HG02763 (cell line): ENCODE data around the gene OR2T33.
"Not testable (repeated sequence)": the region's sequence is repeated elsewhere in the genome, so short reads cannot be mapped to it uniquely, and the experiment has no call there.

Experiments
- ATAC-seq: cut with Tn5 transposase; IDR thresholded peaks from one replicate; pipeline ENCODE4 v1.9.1; 2021; ENCODE audit warnings: mild to moderate bottlenecking, moderate library complexity; ENCODE audit not compliant: unreplicated experiment

OR2T33 gene

GRCh38 chr1:248277876-248278275 is at the start of gene OR2T33:
Gene OR2T33, minus strand, starts transcription at chr1:248277976. Its CDS starts 4,162 bp downstream, at chr1:248273814.
- no peak for ATAC-seq

GRCh38 chr1:248324468-248324867 is 46.7 kb upstream of the OR2T33 start, which contains the start of gene OR2M7:
Gene OR2M7, minus strand, starts transcription at chr1:248324568. Its CDS starts 0 bp downstream, at chr1:248324568.
- no peak for ATAC-seq

- ATAC-seq: no peak
Observed at GRCh38 chr1:248316796-248317195, 39.0 kb upstream of the OR2T33 start.

GRCh38 chr1:248306740-248307139 is 29.0 kb upstream of the OR2T33 start:
- not testable (repeated sequence) for ATAC-seq

GRCh38 chr1:248306103-248306502 is 28.3 kb upstream of the OR2T33 start:
- ATAC-seq: no peak

- ATAC-seq: not testable (repeated sequence)
Observed at GRCh38 chr1:248305672-248306071, 27.9 kb upstream of the OR2T33 start.

- no peak for ATAC-seq
Observed at GRCh38 chr1:248303324-248303723, 25.5 kb upstream of the OR2T33 start, which contains the start of gene OR2T12. Gene OR2T12, minus strand, starts transcription at chr1:248303424. Its CDS starts 7,846 bp downstream, at chr1:248295578.

- ATAC-seq: no peak
Observed at GRCh38 chr1:248288391-248288790, 10.6 kb upstream of the OR2T33 start.

- ATAC-seq: not testable (repeated sequence)
Observed at GRCh38 chr1:248273225-248273624, 4.6 kb downstream of the OR2T33 start.

- no peak for ATAC-seq
Observed at GRCh38 chr1:248268178-248268577, 9.6 kb downstream of the OR2T33 start.

GRCh38 chr1:248259309-248259708 is 18.5 kb downstream of the OR2T33 start:
- ATAC-seq: not testable (repeated sequence)

- peak; percentile 78 for ATAC-seq
Observed at GRCh38 chr1:248243204-248243603, 34.6 kb downstream of the OR2T33 start.

GRCh38 chr1:248239478-248239877 is 38.3 kb downstream of the OR2T33 start:
- no peak for ATAC-seq

- ATAC-seq: no peak
Observed at GRCh38 chr1:248231117-248231516, 46.7 kb downstream of the OR2T33 start, which contains the start of gene OR2M4. Gene OR2M4, plus strand, starts transcription at chr1:248231417. Its CDS starts 7,512 bp downstream, at chr1:248238929.

GRCh38 chr1:248229360-248229908 is 48.3 kb downstream of the OR2T33 start:
- no peak for ATAC-seq

- no peak for ATAC-seq
Observed at GRCh38 chr1:248225537-248225936, 52.2 kb downstream of the OR2T33 start.
